SK-N-SH treated with all-trans-retinoic acid at 6 μM for 48 hours (cell line): ENCODE measurements around the gene GNAS-AS1.

ENCODE experiments used
- CSDC2 ChIP-seq: fragments of 250-450 bp; sonication (Bioruptor Pico); IDR thresholded peaks from 2 replicates; pipeline ENCODE4 v1.5.0; 2020; ENCODE audit warnings: mild to moderate bottlenecking, moderate library complexity
- PPARA ChIP-seq: fragments of 250-450 bp; sonication (Bioruptor Pico); IDR thresholded peaks from 2 replicates; pipeline ENCODE4 v1.5.0; 2020; ENCODE audit warnings: mild to moderate bottlenecking, borderline replicate concordance
- RARB ChIP-seq: fragments of 250-450 bp; sonication (Bioruptor Pico); IDR thresholded peaks from 2 replicates; pipeline ENCODE4 v1.8.0; 2021; ENCODE audit warnings: mild to moderate bottlenecking, moderate library complexity
- TOX ChIP-seq: fragments of 250-450 bp; sonication (Bioruptor Pico); IDR thresholded peaks from 2 replicates; pipeline ENCODE4 v1.8.0; 2021; ENCODE audit warnings: mild to moderate bottlenecking, moderate library complexity, borderline replicate concordance
- ZNF70 ChIP-seq: fragments of 450-650 bp; formaldehyde crosslinking; IDR thresholded peaks from 2 replicates; pipeline ENCODE4 v1.5.0; 2020; ENCODE audit warnings: mild to moderate bottlenecking, moderate library complexity
- TF ChIP-seq, protein P1 (sequence below): fragments of 250-450 bp; sonication (Bioruptor Pico); IDR thresholded peaks from 2 replicates; pipeline ENCODE4 v1.8.0; 2020; ENCODE audit warnings: mild to moderate bottlenecking, moderate library complexity, borderline replicate concordance
- TF ChIP-seq, protein P2 (sequence below): fragments of 250-450 bp; sonication (Bioruptor Pico); IDR thresholded peaks from 2 replicates; pipeline ENCODE4 v1.8.0; 2021; ENCODE audit warnings: low read depth, mild to moderate bottlenecking, moderate library complexity, borderline replicate concordance
- TF ChIP-seq, protein P3 (sequence below): fragments of 250-450 bp; sonication (Bioruptor Pico); IDR thresholded peaks from 2 replicates; pipeline ENCODE4 v1.5.1; 2021; ENCODE audit warnings: mild to moderate bottlenecking, moderate library complexity

DNA sequence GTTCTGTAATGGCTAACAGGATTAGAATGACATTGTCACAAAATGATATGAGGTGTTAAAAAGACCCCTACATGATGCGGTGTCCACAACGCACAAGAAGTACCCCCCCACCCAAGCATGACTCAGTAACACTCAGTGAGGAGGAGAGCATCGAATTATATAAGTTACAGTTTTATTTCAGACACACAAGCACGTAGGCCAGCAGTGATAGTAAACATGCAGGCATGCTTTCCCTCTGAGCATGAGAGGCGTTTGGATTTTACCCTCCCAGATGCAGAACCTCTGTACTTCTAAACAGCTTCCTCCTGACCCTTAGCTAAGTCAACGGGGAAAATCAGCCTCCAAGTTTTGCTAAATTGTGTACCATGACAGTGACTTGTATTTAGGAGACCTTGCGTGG is 25.7 kb upstream of the GNAS-AS1 start:
- TF ChIP-seq, protein P1, sequence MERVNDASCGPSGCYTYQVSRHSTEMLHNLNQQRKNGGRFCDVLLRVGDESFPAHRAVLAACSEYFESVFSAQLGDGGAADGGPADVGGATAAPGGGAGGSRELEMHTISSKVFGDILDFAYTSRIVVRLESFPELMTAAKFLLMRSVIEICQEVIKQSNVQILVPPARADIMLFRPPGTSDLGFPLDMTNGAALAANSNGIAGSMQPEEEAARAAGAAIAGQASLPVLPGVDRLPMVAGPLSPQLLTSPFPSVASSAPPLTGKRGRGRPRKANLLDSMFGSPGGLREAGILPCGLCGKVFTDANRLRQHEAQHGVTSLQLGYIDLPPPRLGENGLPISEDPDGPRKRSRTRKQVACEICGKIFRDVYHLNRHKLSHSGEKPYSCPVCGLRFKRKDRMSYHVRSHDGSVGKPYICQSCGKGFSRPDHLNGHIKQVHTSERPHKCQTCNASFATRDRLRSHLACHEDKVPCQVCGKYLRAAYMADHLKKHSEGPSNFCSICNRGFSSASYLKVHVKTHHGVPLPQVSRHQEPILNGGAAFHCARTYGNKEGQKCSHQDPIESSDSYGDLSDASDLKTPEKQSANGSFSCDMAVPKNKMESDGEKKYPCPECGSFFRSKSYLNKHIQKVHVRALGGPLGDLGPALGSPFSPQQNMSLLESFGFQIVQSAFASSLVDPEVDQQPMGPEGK (CRISPR knock-in tag) = no peak
- TF ChIP-seq, protein P2, sequence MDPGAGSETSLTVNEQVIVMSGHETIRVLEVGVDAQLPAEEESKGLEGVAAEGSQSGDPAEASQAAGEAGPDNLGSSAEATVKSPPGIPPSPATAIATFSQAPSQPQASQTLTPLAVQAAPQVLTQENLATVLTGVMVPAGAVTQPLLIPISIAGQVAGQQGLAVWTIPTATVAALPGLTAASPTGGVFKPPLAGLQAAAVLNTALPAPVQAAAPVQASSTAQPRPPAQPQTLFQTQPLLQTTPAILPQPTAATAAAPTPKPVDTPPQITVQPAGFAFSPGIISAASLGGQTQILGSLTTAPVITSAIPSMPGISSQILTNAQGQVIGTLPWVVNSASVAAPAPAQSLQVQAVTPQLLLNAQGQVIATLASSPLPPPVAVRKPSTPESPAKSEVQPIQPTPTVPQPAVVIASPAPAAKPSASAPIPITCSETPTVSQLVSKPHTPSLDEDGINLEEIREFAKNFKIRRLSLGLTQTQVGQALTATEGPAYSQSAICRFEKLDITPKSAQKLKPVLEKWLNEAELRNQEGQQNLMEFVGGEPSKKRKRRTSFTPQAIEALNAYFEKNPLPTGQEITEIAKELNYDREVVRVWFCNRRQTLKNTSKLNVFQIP (CRISPR knock-in tag) = no peak
- TF ChIP-seq ZNF70 (CRISPR knock-in tag) (no peak), TOX (no peak), RARB (CRISPR knock-in tag) (no peak), PPARA (CRISPR knock-in tag) (no peak), CSDC2 (CRISPR knock-in tag) (no peak)
- TF ChIP-seq, protein P3, sequence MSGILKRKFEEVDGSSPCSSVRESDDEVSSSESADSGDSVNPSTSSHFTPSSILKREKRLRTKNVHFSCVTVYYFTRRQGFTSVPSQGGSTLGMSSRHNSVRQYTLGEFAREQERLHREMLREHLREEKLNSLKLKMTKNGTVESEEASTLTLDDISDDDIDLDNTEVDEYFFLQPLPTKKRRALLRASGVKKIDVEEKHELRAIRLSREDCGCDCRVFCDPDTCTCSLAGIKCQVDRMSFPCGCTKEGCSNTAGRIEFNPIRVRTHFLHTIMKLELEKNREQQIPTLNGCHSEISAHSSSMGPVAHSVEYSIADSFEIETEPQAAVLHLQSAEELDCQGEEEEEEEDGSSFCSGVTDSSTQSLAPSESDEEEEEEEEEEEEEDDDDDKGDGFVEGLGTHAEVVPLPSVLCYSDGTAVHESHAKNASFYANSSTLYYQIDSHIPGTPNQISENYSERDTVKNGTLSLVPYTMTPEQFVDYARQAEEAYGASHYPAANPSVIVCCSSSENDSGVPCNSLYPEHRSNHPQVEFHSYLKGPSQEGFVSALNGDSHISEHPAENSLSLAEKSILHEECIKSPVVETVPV (CRISPR knock-in tag) = no peak
